GM04503 (cell line): Measurements from ENCODE around the gene ACOT13.
"Not testable (repeated sequence)": the region's sequence is repeated elsewhere in the genome, so short reads cannot be mapped to it uniquely, and the experiment has no call there.

Experiments
- DNase-seq: peaks from one replicate; pipeline ENCODE4 v3.0.0-alpha.2; 2012; ENCODE audit warnings: low read depth

The ACOT13 gene

GRCh38 chr6:24662236-24662635 is 4.6 kb upstream of the ACOT13 start:
- DNase-seq = no peak

DNA sequence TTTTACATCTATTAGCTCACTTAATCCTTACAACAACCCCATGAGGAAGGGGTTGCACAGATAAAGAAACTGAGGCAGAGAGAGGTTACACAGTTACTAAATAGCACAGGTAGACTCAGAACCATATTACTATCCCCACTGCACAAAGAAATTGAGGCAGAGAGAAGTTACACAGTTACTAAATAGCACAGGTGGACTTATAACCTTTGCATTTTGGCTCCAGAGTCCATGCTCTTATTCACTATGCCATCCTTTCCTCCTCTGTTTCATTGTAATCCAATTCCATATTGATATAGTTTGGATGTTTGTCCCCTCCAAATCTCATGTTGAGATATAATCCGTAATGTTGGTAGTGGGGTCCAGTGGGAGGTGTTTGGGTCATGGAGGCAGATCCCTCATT is 3.7 kb upstream of the ACOT13 start:
- DNase-seq = no peak

GRCh38 chr6:24664046-24664987 is 2.6 kb upstream of the ACOT13 start:
- no peak for DNase-seq

GRCh38 chr6:24666097-24666640 is 708 bp upstream of the ACOT13 start:
- DNase-seq = peak; percentile 10

- DNase-seq = no peak
Measured at GRCh38 chr6:24667378-24667803, 514 bp downstream of the ACOT13 start.

- not testable (repeated sequence) for DNase-seq
Measured at GRCh38 chr6:24668066-24668996, 1.5 kb downstream of the ACOT13 start.

GRCh38 chr6:24668997-24669361 is 2.1 kb downstream of the ACOT13 start:
- no peak for DNase-seq

- not testable (repeated sequence) for DNase-seq
Measured at GRCh38 chr6:24670492-24670891, 3.6 kb downstream of the ACOT13 start.

DNA sequence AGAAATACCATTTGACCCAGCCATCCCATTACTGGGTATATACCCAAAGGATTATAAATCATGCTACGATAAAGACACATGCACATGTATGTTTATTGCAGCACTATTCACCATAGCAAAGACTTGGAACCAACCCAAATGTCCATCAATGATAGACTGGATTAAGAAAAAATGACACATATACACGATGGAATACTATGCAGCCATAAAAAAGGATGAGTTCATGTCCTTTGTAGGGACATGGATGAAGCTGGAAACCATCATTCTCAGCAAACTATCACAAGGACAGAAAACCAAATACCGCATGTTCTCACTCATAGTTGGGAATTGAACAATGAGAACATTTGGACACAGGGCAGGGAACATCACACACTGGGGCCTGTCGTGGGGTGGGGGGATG is 4.2 kb downstream of the ACOT13 start:
- DNase-seq = not testable (repeated sequence)

GRCh38 chr6:24672620-24673182 is 5.8 kb downstream of the ACOT13 start:
- DNase-seq = no peak

DNA sequence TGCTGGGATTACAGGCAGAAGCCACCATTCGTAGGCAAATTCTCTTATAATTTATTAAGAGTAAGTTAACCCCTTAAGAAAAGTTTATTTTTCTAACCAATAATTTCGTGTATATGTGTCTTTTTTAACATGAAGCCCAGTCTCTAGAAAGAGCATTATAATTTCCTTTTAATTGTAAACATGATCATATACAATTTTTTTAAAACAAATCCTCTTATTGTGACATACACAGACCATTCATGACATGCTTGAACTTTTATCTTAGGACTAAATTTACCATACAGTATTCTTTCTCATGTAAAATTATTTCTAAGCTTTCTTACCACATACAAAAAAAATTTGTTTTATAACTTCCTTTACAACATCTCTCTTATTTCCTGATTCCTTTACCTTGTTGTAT is 6.7 kb downstream of the ACOT13 start:
- DNase-seq = no peak

DNA sequence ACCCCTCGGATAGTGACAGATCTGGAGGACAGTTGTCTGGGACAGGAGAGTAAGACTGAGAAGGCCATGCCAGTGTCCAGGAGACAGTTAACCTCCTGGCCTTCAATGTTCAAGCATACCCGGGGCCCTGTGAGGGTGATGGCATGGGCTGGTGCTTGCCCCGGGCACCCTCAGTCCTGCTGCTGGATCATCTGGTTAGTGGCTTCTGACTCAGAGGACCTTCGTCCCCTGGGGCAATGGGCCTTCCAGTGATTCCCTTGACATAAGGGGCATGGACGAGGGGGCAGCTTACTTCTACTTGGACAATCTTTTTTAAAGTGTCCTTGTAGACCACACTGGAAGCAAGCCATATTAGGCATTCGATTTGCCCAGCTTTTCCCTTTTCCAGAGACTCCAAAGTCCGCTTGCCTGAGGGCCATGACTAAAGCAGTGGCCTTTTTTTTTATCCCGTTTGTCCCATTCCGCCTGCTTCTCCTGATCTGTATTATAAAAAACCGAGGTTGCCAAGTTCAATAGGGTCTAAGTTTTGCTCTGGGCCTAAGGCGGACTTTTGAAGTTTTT is 12.0 kb downstream of the ACOT13 start:
- not testable (repeated sequence) for DNase-seq

DNA sequence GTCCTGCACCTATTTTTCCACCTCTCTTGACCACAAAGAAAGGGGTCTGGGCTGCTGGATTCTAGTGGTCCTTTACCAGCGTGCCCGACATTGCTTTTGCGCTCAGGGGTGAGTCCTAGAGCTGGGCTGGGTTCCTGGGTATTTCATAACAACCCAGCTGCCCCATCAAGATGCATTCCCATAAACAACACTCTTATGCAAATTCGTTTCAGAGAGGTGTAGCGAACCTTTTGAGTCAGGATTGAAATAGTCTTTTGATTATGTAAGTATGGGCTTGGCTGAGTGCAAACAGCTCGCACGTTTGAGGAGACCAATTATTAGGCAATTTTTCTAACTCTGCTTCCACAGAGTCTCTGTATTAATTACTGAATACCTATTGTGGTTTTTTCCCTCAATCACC is 13.7 kb downstream of the ACOT13 start:
- no peak for DNase-seq

DNA sequence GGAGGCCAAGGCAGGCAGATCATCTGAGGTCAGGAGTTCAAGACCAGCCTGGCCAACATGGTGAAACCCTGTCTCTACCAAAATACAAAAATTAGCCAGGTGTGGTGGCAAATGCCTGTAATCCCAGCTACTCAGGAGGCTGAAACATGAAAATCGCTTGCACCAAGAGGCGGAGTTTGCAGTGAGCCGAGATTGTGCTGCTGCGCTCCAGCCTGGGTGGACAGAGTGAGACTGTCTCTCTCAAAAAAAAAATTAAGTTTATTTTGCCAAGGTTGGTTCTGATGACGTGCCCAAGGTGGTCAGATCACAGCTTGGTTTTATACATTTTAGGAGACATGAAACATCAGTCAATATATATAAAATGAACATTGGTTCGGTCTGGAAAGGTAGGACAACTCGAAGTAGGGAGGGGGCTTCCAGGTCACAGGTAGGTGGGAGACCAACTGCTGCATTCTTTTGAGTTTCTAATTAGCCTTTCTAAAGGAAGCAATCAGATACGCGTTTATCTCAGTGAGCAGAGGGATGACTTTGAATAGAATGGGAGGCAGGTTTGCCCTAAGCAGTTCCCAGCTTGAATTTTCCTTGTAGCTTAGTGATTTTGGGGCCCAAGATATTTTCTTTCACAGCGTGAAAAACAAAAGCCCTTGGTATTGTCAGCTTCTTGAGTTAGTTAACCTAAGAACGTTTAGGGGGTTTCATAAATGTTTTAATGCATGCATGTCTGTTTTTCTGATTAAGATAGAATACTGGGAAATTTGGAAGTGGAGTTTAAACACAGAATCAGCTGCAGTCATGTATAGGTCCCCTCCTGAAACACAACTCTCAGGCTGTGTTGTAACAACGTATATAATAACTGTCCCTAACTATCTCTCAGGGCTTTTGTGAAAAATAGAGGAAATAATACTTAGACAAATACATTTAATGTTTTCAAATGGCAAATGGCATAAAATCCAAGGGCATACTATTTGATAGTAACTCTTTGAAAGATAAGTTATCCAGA is 16.7 kb downstream of the ACOT13 start:
- DNase-seq = no peak

DNA sequence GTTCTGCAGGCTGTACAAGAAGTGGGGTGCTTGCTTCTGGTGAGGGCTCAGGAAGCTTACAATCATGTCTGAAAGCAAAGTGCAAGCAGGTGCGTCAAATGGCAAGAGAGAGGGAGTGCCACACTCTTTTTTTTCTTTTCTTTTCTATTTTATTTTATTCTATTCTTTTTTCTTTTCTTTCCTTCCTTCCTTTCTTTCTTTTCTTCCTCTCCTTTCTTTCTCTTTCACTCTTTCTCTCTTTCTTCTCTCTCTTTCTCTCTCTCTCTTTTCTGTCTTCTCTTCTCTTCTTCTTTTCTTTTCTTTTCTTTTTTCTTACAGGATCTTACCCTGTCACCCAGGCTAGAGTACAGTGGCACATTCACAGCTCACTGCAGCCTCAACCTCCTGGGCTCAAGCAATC is 19.5 kb downstream of the ACOT13 start:
- DNase-seq = no peak

GRCh38 chr6:24686946-24687345 is 20.1 kb downstream of the ACOT13 start:
- no peak for DNase-seq

DNA sequence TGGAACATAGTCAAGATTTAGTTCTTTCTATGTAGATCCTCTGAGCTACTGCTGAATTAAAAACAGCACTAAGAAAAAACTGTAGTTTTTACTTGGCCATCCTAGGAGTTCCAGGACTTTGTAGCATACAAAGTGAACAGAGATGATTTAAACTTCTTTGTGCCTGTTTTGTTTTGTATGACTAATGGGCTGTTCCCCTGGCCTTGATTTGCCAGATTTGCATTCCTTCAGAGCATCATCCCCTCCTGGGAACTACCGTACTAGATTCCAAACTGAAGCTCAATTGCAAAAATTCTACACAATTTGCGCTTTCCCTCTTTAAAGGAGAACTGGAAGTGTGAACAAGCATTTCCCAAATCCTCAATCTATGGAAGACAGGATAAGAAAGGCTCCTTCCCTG is 23.1 kb downstream of the ACOT13 start:
- peak; percentile 5 for DNase-seq

DNA sequence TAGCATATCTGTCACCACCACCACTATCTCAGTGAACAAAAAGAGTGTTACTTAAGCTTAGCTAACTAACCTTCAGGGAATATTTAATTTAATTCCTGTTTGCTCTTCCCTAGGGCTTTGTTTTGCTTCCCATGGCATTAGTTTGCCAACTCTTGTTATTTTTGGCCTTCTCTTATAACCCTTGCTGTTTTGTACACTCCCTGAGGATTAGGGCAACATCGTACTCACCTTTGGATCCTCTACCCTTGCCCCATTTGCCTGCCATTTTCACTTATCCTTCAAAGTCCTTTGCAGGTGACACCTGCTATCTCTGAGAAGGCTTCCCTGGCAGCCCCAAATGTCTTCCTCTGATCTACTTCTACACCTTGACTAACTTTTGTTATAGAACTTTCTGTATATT is 23.7 kb downstream of the ACOT13 start:
- no peak for DNase-seq

DNA sequence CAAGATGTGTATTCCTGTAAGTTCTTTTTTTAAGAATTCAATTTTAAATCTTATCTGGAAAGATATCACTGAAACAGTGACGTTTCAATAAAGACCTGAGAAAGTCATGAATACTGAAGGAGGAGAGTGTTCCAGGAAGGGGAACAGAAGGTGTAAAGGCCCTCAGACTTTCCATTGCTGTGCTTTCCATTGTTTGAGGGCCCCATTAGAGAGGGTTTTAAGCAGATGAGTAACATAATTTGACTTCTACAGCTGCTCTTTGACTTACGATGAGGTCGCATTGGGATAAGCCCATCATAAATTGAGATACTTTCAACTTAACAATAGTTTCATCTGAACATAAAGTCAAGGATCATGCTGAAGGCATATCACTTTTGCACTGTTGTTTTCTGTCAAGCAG is 24.7 kb downstream of the ACOT13 start:
- no peak for DNase-seq

GRCh38 chr6:24692003-24692402 is 25.1 kb downstream of the ACOT13 start:
- no peak for DNase-seq

DNA sequence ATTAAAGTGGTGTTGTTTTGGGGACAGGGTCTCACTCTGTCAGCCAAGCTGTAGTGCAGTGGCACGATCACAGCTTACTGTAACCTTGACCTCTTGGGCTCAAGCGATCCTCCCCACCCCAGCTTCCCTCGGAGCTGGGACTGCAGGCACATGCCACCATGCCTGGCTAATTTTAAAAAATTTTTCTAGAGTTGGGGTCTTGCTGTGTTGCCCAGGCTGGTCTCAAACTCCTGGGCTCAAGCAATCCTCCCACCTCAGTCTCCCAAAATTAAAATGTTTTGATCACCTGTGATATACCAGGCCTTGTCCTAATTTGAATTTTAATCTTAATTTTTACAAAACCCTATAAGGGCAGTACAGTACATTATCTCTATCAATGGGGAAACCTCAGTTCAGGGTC is 25.5 kb downstream of the ACOT13 start:
- DNase-seq = no peak
